Activated CD8-positive, alpha-beta memory T cell treated with anti-CD3 and anti-CD28 coated beads, Interleukin-2, amount 50 U/mL, for 24 hours (primary cell): ENCODE data around the gene FIG4.
"Not testable (repeated sequence)": the region's sequence is repeated elsewhere in the genome, so short reads cannot be mapped to it uniquely, and the experiment has no call there.

Experiments
- DNase-seq: peaks from one replicate; pipeline ENCODE4 v3.0.0-alpha.2; 2020; ENCODE audit errors: extremely low read depth

Gene FIG4

GRCh38 chr6:109690737-109691621 is at the start of gene FIG4, which contains the start of gene AK9:
Gene FIG4, plus strand, starts transcription at chr6:109691296. Its CDS starts 140 bp downstream, at chr6:109691436.
Gene AK9, minus strand, starts transcription at chr6:109691202. Its CDS starts 15,457 bp downstream, at chr6:109675745.
- DNase-seq: peak; percentile 76

- DNase-seq: no peak
These were observed 47.0 kb upstream of the FIG4 start for GRCh38 chr6:109644131-109644530.

DNA sequence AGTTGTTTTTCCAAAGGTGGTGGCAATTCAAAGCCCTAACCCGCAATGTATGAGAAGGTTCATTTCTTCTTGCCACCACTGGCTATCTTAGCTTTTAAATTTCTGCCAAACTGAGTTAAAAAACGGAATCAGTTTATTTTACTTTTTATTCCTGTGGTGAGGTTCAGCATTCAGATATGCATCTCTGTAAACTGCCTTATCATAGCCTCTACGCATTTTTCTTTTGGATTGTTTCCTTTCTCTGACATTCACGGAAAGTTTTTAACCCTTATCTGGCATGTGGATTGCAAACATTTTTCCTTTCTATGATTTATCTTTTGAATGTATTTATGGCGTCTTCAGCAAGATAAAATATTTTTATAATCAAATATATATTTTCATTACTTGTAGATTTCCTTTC is 37.8 kb upstream of the FIG4 start:
- no peak for DNase-seq

DNA sequence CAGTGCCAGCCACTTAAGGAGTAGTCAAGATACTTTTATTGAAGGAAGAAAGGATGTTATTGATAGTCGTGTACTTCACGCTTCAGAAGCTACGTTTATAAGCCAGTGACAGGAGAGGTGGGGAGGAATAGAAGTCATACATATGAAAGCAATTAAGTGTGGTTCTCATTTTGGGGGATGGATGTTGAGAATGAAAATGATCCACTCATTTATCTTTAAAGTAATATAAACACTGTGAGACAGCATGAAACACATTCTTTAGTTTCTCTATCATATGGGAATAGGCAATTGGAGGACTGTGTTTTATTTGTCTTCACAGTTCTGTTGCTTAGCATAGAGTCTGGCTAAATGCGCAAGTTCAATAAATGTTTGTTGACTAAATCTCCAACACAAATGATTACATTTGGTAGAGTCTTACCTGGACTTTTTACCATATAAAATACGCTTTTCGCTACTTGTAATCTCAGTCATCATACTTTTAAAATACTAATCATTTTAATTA is 35.3 kb upstream of the FIG4 start:
- DNase-seq: no peak

DNA sequence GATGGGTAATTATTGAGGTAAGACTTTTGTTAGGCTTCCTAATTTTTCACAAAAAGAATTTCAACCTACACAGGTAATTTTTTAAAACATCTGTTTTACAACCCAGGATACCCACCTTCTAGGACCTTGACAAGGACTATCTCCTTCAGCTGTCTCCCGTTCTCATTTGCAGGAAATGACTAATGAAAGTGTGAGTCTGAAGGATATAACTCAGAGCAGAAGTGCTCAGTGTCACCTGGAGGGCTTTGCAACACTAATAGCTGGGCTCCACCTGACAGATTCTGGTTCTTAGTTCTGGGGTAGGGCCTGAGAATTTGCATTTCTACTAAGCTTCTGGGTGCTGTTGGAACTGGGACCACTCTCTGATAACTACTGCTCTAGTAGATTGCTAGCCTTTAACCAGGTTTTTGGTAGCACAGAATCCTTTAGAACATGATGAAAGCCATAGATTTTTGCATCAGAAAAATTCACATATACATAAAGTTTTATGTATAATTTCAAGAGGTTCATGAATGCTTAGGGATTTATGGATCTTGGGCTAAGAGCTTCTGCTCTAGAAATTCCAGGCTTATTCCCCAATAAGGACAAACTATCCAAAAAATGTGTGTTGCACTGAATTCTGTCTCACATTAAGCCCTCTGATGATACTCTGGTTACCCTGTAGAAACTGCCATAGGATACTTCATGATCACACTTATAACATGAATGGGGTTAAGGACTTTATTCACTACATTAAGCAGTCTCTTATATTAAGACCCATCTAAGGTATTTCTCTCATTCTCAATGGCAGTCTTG is 30.4 kb upstream of the FIG4 start:
- no peak for DNase-seq

- no peak for DNase-seq
These were observed 28.9 kb upstream of the FIG4 start for GRCh38 chr6:109662192-109662591.

DNA sequence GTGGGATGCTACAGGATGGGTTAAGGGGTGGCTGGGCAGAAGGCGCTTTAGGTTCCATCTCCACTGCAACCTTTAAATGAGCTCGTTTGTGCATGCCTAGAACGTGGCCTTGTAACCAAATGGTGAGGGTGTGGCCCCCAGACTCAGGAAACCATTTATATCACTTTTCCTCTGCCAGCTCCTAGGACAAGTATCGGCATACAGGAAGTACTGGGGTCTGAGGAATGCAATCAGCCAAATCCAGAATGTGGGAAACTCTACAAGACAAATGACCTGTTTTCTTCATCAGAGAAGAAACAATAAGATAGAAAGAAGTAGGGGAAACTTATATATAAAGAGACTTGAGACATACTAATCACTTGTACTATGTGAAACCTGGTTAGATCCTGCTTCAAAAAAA is 21.3 kb upstream of the FIG4 start:
- DNase-seq: no peak

DNA sequence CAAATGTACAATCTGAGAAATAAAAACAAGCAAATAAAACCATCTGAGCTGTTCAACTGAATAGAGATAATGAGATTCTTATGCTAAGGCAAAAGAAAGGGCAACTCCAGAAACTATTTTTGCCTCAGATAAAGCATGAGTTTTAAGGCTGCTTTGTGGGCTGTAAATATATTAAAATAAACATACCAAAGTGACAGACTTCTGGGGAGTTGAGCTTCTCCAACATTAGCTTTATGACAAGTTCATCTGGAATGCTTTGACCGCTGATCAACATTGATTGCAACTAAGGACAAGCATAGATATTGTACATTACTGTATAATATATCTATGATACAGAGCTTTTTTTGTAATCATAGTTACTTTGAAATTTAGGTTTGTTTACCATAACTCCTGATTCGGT is 19.4 kb upstream of the FIG4 start:
- DNase-seq: no peak

- no peak for DNase-seq
These were observed 18.9 kb upstream of the FIG4 start for GRCh38 chr6:109672175-109672574.

GRCh38 chr6:109672839-109673238 is 18.3 kb upstream of the FIG4 start:
- no peak for DNase-seq

- no peak for DNase-seq
These were observed 14.4 kb upstream of the FIG4 start for GRCh38 chr6:109676724-109677123.

- DNase-seq: no peak
These were observed 12.9 kb upstream of the FIG4 start for GRCh38 chr6:109678240-109678639.

GRCh38 chr6:109678661-109679505 is 12.2 kb upstream of the FIG4 start:
- DNase-seq: not testable (repeated sequence)

DNA sequence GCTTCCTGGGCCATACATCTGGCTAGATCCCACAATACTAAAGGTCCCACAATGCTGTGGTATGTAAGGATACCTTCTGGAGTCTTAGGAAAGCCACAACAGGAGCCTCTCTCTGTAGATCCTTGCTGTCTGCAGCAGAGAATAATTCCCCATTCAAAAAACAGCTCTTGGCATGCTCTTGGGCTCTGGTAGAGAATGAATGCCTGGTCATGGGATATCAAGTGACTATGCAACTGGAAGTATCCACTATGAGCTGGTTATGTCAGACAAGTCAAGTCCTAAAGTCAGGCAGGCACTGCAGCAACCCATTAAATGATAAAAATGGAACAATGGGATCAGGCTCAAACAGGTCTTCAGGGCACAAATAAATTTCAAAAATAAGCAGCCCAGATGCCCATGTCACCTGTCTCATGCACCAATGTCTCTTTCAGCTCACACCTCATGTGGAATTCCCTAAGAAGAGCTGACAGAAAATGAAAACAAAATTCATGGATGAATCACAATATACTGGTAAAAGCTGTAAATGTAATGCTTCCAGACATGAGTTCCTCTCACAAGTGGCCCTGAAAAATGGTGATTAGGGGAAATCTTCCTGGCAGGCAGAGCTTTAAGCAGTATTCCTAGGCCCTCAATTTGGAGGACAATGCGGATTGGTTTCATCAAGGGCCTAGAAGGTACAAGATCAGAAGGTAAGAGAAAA is 4.4 kb upstream of the FIG4 start:
- DNase-seq: no peak

GRCh38 chr6:109687271-109687761 is 3.8 kb upstream of the FIG4 start:
- DNase-seq: no peak

DNA sequence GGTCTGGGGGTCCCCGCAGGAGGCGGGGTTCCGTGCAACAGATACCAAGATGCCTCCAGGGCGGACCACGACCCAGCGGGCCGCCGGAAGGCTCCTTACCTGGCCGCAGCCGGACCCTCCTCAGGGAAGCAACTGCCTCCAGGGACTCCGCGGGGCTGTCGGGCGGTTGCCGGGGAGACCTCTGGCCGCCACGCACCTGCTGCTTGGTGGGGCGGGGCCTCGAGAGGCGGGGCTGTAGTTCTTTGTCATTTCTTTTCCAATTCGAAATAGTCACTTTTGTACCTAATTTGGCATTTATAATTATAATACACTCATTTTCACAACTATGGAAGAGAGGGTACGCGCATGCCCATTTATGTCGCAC is 741 bp upstream of the FIG4 start:
- no peak for DNase-seq

DNA sequence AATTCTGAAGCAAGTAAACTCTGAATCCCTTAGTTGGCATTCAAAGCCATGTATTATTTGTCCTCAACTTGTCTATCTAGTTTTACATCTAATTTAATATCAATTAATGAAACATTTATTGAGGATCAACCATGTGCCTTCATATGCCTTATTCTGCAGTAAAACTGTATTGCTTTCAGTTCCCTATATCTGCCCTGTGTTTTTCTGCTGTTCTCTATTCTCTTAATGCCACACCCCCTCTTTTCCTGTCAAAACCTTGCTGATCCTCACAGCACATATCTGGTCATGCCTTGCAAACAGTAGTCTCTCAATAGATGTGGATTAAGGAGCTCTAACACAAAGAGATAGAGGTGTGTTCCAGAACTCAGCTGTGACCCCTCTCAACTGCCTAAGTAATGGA is 2.0 kb downstream of the FIG4 start:
- DNase-seq: no peak

- no peak for DNase-seq
These were observed 4.4 kb downstream of the FIG4 start for GRCh38 chr6:109695468-109695867.

DNA sequence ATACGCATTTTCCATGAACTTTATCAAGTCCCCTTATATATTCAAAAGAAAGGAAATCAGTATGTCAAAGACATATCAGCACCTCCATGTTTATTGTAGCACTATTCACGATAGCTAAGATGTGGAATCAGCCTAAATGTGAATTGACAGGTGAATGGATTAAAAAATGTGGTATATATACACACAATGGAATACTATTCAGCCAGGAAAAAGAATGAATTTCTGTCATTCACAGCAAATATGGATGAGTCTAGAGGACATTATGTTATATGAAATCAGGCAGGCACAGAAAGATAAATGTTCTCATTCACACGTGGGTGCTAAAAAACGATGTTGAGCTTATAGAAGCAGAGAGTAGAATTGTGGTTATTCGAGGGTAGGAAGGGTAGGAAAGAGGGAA is 5.3 kb downstream of the FIG4 start:
- no peak for DNase-seq

GRCh38 chr6:109701221-109701620 is 10.1 kb downstream of the FIG4 start:
- no peak for DNase-seq

DNA sequence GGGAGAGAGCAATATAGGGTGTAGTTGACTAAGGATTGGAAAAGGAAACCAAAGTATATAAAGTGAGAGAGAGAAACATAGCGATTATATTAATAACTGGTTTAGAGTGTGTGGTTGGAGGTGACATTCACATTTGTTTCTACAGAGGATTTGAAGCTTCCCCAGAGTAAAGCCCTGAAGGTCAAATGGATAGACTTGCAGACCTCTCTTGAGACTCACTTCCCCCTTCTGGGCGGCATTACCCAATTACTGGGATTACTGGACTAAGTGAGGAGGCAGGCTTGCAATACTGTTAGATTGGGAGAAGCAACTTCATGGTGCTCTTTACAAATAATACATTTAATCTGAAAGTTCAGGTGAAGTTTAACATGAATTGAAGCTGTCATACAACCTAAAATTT is 10.7 kb downstream of the FIG4 start:
- no peak for DNase-seq
